ENCODE data around the gene DMKN. TPM values are rescaled to one million over a fixed set of nuclear protein-coding genes. Genes with fewer than 3 reads are reported as not detected.
A peak's percentile ranks its signal among the peaks of the same experiment; 100 is the strongest.

Gene DMKN
- total and polyA plus RNA-seq, 9 of the 15 experiments (the other 6 are each of a cell fraction or from before 2014, with no cell fraction given), result 0.36 to 0.53 TPM; not detected in 7

GRCh38 chr19:35557539-35558399 lies 44.3 kb upstream of the DMKN start (continued):
- TF ChIP-seq, protein P1, sequence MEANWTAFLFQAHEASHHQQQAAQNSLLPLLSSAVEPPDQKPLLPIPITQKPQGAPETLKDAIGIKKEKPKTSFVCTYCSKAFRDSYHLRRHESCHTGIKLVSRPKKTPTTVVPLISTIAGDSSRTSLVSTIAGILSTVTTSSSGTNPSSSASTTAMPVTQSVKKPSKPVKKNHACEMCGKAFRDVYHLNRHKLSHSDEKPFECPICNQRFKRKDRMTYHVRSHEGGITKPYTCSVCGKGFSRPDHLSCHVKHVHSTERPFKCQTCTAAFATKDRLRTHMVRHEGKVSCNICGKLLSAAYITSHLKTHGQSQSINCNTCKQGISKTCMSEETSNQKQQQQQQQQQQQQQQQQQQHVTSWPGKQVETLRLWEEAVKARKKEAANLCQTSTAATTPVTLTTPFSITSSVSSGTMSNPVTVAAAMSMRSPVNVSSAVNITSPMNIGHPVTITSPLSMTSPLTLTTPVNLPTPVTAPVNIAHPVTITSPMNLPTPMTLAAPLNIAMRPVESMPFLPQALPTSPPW (CRISPR knock-in tag; IDR thresholded peaks at IDR 0.05), result peak; percentile 85
- TF ChIP-seq TBP (optimal IDR thresholded peaks at IDR 0.05; ENCODE audit: low read depth, low read length), result peak; percentile 12
- TF ChIP-seq FOS (IDR thresholded peaks at IDR 0.05; ENCODE audit: extremely low read depth, insufficient read length), result no peak
- TF ChIP-seq BCL6 (CRISPR knock-in tag; IDR thresholded peaks at IDR 0.05), result no peak
- TF ChIP-seq ATF7 (IDR thresholded peaks at IDR 0.05), result peak; percentile 16; the same call in 1 of the 2 replicates
- peak; percentile 60 for TF ChIP-seq CXXC5 (CRISPR knock-in tag; IDR thresholded peaks at IDR 0.05)
- TF ChIP-seq MGA (IDR thresholded peaks at IDR 0.05), result peak; percentile 88
- no peak for TF ChIP-seq ZNF507 (tag; conservative IDR thresholded peaks at IDR 0.05)
- TF ChIP-seq ZBTB33 (CRISPR knock-in tag; IDR thresholded peaks at IDR 0.05), result peak; percentile 75; the same call in 1 of the 2 replicates
- TF ChIP-seq CBX8 (IDR thresholded peaks at IDR 0.05; ENCODE audit: borderline replicate concordance, extremely low read depth, low read depth, low read length, poor library complexity, severe bottlenecking), result no peak
- TF ChIP-seq CBFB (CRISPR knock-in tag; IDR thresholded peaks at IDR 0.05), result 0 out of 2 replicates have a peak, but pooled peaks have one; percentile 41
